DOHH2 (cell line): Measurements from ENCODE around the gene CACNA2D3.

Experiments used
- H3F3A ChIP-seq: fragments of 200-600 bp; sonication (generic), shearing (Covaris generic); 2 replicates; pipeline ENCODE4 v1.6.0; 2016; ENCODE audit warnings: antibody characterized with exemption, mild to moderate bottlenecking; ENCODE audit not compliant: control insufficient read depth, insufficient read depth
- H3K27ac ChIP-seq: fragments of 200-600 bp; sonication (generic); 2 replicates; pipeline ENCODE4 v1.5.1; 2014; ENCODE audit warnings: low read depth, mild to moderate bottlenecking, low read length, moderate library complexity
- H3K27me3 ChIP-seq: fragments of 200-600 bp; sonication (generic); 2 replicates; pipeline ENCODE4 v1.6.1; 2014; ENCODE audit warnings: mild to moderate bottlenecking, low read length, mixed read lengths; ENCODE audit not compliant: control insufficient read depth
- H3K36me3 ChIP-seq: fragments of 200-600 bp; sonication (generic); 2 replicates; pipeline ENCODE4 v1.6.1; 2014; ENCODE audit warnings: mild to moderate bottlenecking, low read length, moderate library complexity, mixed read lengths; ENCODE audit not compliant: control insufficient read depth
- H3K4me1 ChIP-seq: fragments of 200-600 bp; sonication (generic); 2 replicates; pipeline ENCODE4 v1.6.1; 2014; ENCODE audit warnings: mild to moderate bottlenecking, low read length, mixed read lengths; ENCODE audit not compliant: control insufficient read depth
- H3K4me2 ChIP-seq: fragments of 200-600 bp; sonication (generic); 2 replicates; pipeline ENCODE4 v1.6.0; 2014; ENCODE audit warnings: mild to moderate bottlenecking, low read length, moderate library complexity
- H3K4me3 ChIP-seq: fragments of 200-600 bp; sonication (generic); 2 replicates; pipeline ENCODE4 v1.5.1; 2014; ENCODE audit warnings: mild to moderate bottlenecking, low read length, mixed read lengths
- H3K79me2 ChIP-seq: fragments of 200-600 bp; sonication (generic); 2 replicates; pipeline ENCODE4 v1.6.1; 2014; ENCODE audit warnings: mild to moderate bottlenecking, low read length, mixed read lengths; ENCODE audit not compliant: control insufficient read depth
- H3K9me2 ChIP-seq: fragments of 200-600 bp; sonication (generic); replicated peaks from 2 replicates; pipeline ENCODE4 v1.6.1; 2014; ENCODE audit warnings: mild to moderate bottlenecking, low read length, mixed read lengths; ENCODE audit not compliant: control insufficient read depth
- H3K9me3 ChIP-seq: fragments of 200-600 bp; sonication (generic); 2 replicates; pipeline ENCODE4 v1.6.1; 2014; ENCODE audit warnings: antibody characterized with exemption, low read length, mixed read lengths; ENCODE audit not compliant: control insufficient read depth, insufficient read depth
- H4K20me1 ChIP-seq: fragments of 200-600 bp; sonication (generic); 2 replicates; pipeline ENCODE4 v1.6.0; 2014; ENCODE audit warnings: low read depth, mild to moderate bottlenecking, antibody characterized with exemption, low read length, moderate library complexity; ENCODE audit not compliant: control insufficient read depth, insufficient read depth
- CTCF ChIP-seq: fragments of 200-600 bp; sonication (generic); IDR thresholded peaks from one replicate; pipeline ENCODE4 v1.5.1; 2014; ENCODE audit warnings: antibody characterized with exemption, mild to moderate bottlenecking, low read depth, low read length; ENCODE audit not compliant: poor library complexity, severe bottlenecking
- EZH2phosphoT487 ChIP-seq: fragments of 200-600 bp; sonication (generic); IDR thresholded peaks from 2 replicates; pipeline ENCODE4 v1.6.1; 2017; ENCODE audit warnings: borderline replicate concordance, mild to moderate bottlenecking, antibody characterized with exemption, low read length, moderate library complexity, mixed read lengths

CACNA2D3 gene

DNA sequence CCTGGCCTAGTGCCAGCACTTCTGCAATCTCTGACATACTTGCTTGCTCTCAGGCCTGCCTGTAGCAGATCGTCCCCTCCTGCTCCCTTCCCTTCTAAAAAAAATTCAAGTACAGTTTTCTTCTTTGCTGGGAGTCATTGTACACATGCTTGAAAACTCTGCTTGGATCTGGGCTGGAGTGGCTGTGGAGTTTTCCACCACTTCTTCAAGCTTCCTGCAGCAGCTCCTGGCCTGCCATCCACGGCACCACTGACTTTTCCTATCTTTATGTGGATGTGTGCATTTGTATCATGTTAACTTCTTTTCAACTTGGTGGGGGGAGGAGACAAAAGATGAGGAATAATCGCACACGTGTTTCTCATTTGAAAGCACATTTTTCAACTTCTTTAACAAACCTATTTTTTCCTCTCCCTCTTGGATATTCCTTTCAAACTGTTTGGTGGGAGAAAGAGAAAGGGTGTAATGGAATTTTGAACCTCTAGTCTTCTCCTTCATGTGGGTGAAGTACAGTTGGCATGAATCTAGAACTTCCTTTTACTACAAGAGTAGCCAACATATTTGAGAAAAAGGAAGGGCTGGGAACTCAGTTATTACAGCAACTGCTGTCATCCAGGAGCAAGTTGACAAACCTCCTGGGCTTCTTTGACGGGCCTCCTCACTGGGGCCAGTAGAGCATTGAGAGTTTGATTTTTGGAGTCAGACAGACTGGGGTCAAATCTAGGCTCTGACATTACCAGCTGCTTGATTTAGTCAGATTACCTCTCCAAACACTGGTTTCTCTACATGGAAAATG, 866.7 kb downstream of the CACNA2D3 start:
- Histone ChIP-seq H3K4me2 (no peak overlapping the region), H3K27ac (no peak overlapping the region)

DNA sequence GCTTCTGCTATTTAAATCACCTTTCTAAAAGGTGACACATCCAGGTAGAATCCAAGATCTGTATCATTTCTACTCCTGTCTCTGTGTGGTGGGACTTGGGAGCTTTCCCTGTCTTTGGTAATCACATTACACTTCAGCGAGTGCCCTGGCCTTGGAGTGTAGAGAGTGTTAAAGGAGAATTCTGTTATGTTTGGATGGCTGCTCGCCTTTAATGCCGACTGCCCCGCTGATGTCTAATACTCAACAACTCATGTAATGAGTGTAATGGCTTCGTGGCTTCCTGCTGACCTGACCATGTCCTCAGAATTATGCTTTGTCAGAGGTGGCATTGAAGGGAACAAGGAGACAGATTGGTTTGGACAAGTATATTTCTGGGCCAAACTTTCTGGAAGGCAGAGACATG, 871.8 kb downstream of the CACNA2D3 start:
- Histone ChIP-seq H4K20me1 (no peaks in the 10 kb centered on the region), H3K4me3 (no peak overlapping the region), H3K4me1 (no peaks in the 10 kb centered on the region), H3K79me2 (no peaks in the 10 kb centered on the region), H3K9me2 (no peaks in the 10 kb centered on the region; the same call in 1 of the 2 replicates), H3K27ac (no peak overlapping the region), H3K9me3 (no peaks in the 10 kb centered on the region; the same call in 1 of the 2 replicates), H3K4me2 (no peak overlapping the region), H3K36me3 (no peaks in the 10 kb centered on the region), H3F3A (no peaks in the 10 kb centered on the region), H3K27me3 (no peaks in the 10 kb centered on the region)
- TF ChIP-seq CTCF (no peak), EZH2phosphoT487 (no peak)

More for the DNA sequence above, 866.7 kb downstream of the CACNA2D3 start:
- Histone ChIP-seq H3K9me2 (no peaks in the 10 kb centered on the region; the same call in 1 of the 2 replicates), H3K27me3 (no peaks in the 10 kb centered on the region), H3K79me2 (no peaks in the 10 kb centered on the region), H3K4me3 (no peak overlapping the region), H3K36me3 (no peaks in the 10 kb centered on the region), H3K9me3 (no peaks in the 10 kb centered on the region), H3F3A (no peaks in the 10 kb centered on the region), H4K20me1 (no peaks in the 10 kb centered on the region), H3K4me1 (no peaks in the 10 kb centered on the region)
- TF ChIP-seq CTCF (no peak), EZH2phosphoT487 (no peak)

- Histone ChIP-seq H3K9me2 (no peaks in the 10 kb centered on the region), H3K27ac (no peak overlapping the region)
These were observed 876.8 kb downstream of the CACNA2D3 start for GRCh38 chr3:54999159-54999558.

More at GRCh38 chr3:54999159-54999558, 876.8 kb downstream of the CACNA2D3 start:
- Histone ChIP-seq H3K4me2 (no peak overlapping the region), H3F3A (no peaks in the 10 kb centered on the region), H3K4me1 (no peaks in the 10 kb centered on the region), H3K36me3 (no peaks in the 10 kb centered on the region), H4K20me1 (no peaks in the 10 kb centered on the region), H3K27me3 (no peaks in the 10 kb centered on the region), H3K79me2 (no peaks in the 10 kb centered on the region), H3K9me3 (no peaks in the 10 kb centered on the region; the same call in 1 of the 2 replicates), H3K4me3 (no peak overlapping the region)
- TF ChIP-seq CTCF (no peak), EZH2phosphoT487 (no peak)
